ENCODE results near the gene PAK5. TPM values are rescaled to one million over a fixed set of nuclear protein-coding genes. Genes with fewer than 3 reads are reported as not detected.

The PAK5 gene
- total and polyA plus RNA-seq, 2 of the 13 experiments (the other 11 are each of a cell fraction or from before 2014, with no cell fraction given) = not detected

- no peak for TF ChIP-seq ZNF646 (CRISPR knock-in tag; IDR thresholded peaks at IDR 0.05)
- no peak for TF ChIP-seq ZNF460 (CRISPR knock-in tag; IDR thresholded peaks at IDR 0.05; ENCODE audit: borderline replicate concordance)
- no peak for TF ChIP-seq ZNF510 (CRISPR knock-in tag; IDR thresholded peaks at IDR 0.05; ENCODE audit: low read depth)
- TF ChIP-seq GABPB1 (CRISPR knock-in tag; IDR thresholded peaks at IDR 0.05) = peak; percentile 28; the same call in 1 of the 2 replicates
- no peak for TF ChIP-seq ZNF552 (CRISPR knock-in tag; IDR thresholded peaks at IDR 0.05; ENCODE audit: borderline replicate concordance)
- TF ChIP-seq SRSF4 (IDR thresholded peaks at IDR 0.05; ENCODE audit: low read depth, low read length, poor library complexity, severe bottlenecking) = no peak
- TF ChIP-seq TCF12 (IDR thresholded peaks at IDR 0.05) = no peak
- TF ChIP-seq TCF12 (CRISPR knock-in tag; IDR thresholded peaks at IDR 0.05) = no peak
- TF ChIP-seq GATA4 (IDR thresholded peaks at IDR 0.05; ENCODE audit: borderline replicate concordance, low read depth) = no peak
- TF ChIP-seq ZFP37 (CRISPR knock-in tag; IDR thresholded peaks at IDR 0.05; ENCODE audit: borderline replicate concordance) = no peak
- no peak for TF ChIP-seq ZNF484 (CRISPR knock-in tag; IDR thresholded peaks at IDR 0.05; ENCODE audit: borderline replicate concordance, low read depth)
- TF ChIP-seq ZNF350 (CRISPR knock-in tag; IDR thresholded peaks at IDR 0.05; ENCODE audit: borderline replicate concordance, low read depth) = no peak
- no peak for TF ChIP-seq ZNF382 (CRISPR knock-in tag; IDR thresholded peaks at IDR 0.05; ENCODE audit: borderline replicate concordance)
- TF ChIP-seq HOXD1 (CRISPR knock-in tag; IDR thresholded peaks at IDR 0.05) = no peak
- 0 out of 2 replicates have a peak, but pooled peaks have one; percentile 28 for TF ChIP-seq ZNF160 (CRISPR knock-in tag; IDR thresholded peaks at IDR 0.05)
- TF ChIP-seq GPN1 (CRISPR knock-in tag; IDR thresholded peaks at IDR 0.05; ENCODE audit: borderline replicate concordance) = no peak
- TF ChIP-seq ZNF333 (CRISPR knock-in tag; IDR thresholded peaks at IDR 0.05; ENCODE audit: borderline replicate concordance) = no peak
- no peak for TF ChIP-seq GABPA (IDR thresholded peaks at IDR 0.05; ENCODE audit: low read depth, low read length)
- no peak for TF ChIP-seq GABPA (CRISPR knock-in tag; IDR thresholded peaks at IDR 0.05; ENCODE audit: low read depth)
- TF ChIP-seq ZNF782 (CRISPR knock-in tag; IDR thresholded peaks at IDR 0.05; ENCODE audit: borderline replicate concordance) = no peak
- no peak for TF ChIP-seq RNF219 (CRISPR knock-in tag; IDR thresholded peaks at IDR 0.05)
- TF ChIP-seq ZNF768 (CRISPR knock-in tag; IDR thresholded peaks at IDR 0.05) = no peak
Observed at GRCh38 chr20:9838378-9839295, at the start of gene PAK5 (continued).
